HL-60 (cell line): ENCODE data around the gene OR5P2.

Experiments
- DNase-seq, 2 experiments: peaks; one replicate each; pipeline ENCODE4 v3.0.0-alpha.2; 2010 to 2020; ENCODE audit warnings: low read depth in 1 of 2, low spot score in 1 of 2
- H3K27ac ChIP-seq: fragments of 250-450 bp; sonication (Bioruptor Pico); replicated peaks from 2 replicates; pipeline ENCODE4 v1.5.1; 2020; ENCODE audit warnings: mild to moderate bottlenecking, moderate library complexity
- H3K27me3 ChIP-seq: fragments of 250-450 bp; sonication (Bioruptor Pico); 2 replicates; pipeline ENCODE4 v1.5.1; 2021; ENCODE audit warnings: mild to moderate bottlenecking, moderate library complexity; ENCODE audit not compliant: insufficient read depth, poor library complexity, severe bottlenecking
- H3K4me3 ChIP-seq: replicated peaks from 2 replicates; pipeline ENCODE4 v1.5.1; 2011; ENCODE audit warnings: mild to moderate bottlenecking, control low read depth, low read length; ENCODE audit not compliant: insufficient read depth
- CTCF ChIP-seq: IDR thresholded peaks from one replicate; pipeline ENCODE4 v1.5.1; 2011; ENCODE audit warnings: low read length, control low read depth, inconsistent platforms; ENCODE audit not compliant: insufficient read depth
- GABPA ChIP-seq: IDR thresholded peaks from 2 replicates; pipeline ENCODE4 v1.6.1; 2012; ENCODE audit warnings: low read depth
- POLR2AphosphoS5 ChIP-seq: IDR thresholded peaks from 2 replicates; pipeline ENCODE4 v1.6.1; 2012; ENCODE audit warnings: low read depth
- REST ChIP-seq: IDR thresholded peaks from 2 replicates; pipeline ENCODE4 v1.6.1; 2012; ENCODE audit warnings: low read depth; ENCODE audit not compliant: insufficient replicate concordance
- SPI1 ChIP-seq: IDR thresholded peaks from 2 replicates; pipeline ENCODE4 v1.6.1; 2012; ENCODE audit warnings: low read depth, mild to moderate bottlenecking, borderline replicate concordance
- long read RNA-seq: library from polyadenylated mRNA; unstranded; transcript quantifications from one replicate; pipeline ENCODE4 v2.0.0, GENCODE V29; 2020

Gene OR5P2
- long read RNA-seq = 0 reads

GRCh38 chr11:7796842-7797241 lies at the start of gene OR5P2:
Gene OR5P2 (minus strand): TSS chr11:7796942. CDS start chr11:7796942, 0 bp downstream.
- no peak for DNase-seq
- TF ChIP-seq SPI1 (no peak), CTCF (no peak), POLR2AphosphoS5 (no peak), REST (no peak), GABPA (no peak)
- Histone ChIP-seq H3K27me3 (no peaks in the 10 kb centered on the region), H3K27ac (no peak within 1 kb of the TSS), H3K4me3 (no peak within 1 kb of the TSS)

DNA sequence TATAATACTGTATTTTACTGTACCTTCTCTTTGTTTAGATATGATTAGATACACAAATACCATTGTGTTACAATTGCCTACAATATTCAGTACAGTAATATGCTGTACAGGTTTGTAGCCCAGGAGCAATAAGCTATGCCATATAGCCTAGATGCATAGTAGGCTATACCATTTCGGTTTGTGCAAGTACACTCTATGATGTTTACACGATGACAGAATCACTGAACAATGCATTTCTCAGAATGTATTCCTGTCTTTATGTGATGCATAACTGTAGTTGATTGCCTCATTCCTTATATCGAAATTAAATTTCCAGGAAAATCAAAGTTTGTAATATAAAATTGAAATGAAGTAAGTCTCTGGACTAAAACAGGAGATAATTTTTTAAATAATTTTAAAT lies 49.3 kb upstream of the OR5P2 start:
- Histone ChIP-seq H3K27me3 (no peaks in the 10 kb centered on the region), H3K4me3 (no peak overlapping the region), H3K27ac (no peak overlapping the region)
- DNase-seq = no peak
- no peak for TF ChIP-seq REST
- TF ChIP-seq GABPA = no peak
- TF ChIP-seq CTCF = no peak
- TF ChIP-seq SPI1 = no peak
- TF ChIP-seq POLR2AphosphoS5 = no peak

DNA sequence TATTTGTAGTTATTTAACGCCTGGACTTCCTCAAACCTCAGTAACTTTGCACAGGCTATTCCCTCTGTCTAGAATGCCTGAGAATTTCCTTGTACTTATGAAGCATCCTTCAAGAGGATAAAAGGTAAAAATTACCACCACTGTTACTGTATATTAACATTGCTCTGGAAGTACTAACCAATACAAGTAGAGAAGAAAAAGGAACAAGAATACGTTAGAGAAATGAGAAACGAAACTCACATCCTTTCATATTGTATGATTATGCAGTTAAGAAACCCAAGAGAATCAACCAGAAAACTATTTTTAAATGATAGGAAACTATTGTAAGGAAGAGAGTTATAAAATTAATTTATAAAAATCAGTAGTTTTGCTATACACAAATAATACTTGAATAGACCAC lies 48.2 kb upstream of the OR5P2 start:
- H3K4me3 ChIP-seq = no peak overlapping the region
- no peak overlapping the region for H3K27ac ChIP-seq
- TF ChIP-seq CTCF (no peak), POLR2AphosphoS5 (no peak), GABPA (no peak), SPI1 (no peak), REST (no peak)
- H3K27me3 ChIP-seq = no peaks in the 10 kb centered on the region
- no peak for DNase-seq
